Gastrocnemius medialis (tissue), 4 donors: ENCODE results near the gene PTPN20.
"Not testable (repeated sequence)": the region's sequence is repeated elsewhere in the genome, so short reads cannot be mapped to it uniquely, and the experiment has no call there.

Experiments used
- CTCF ChIP-seq, 5 experiments: fragments of 450-650 bp in 3 of 5; fragments of 200-600 bp in 2 of 5; sonication (generic) in 2 of 5; IDR thresholded peaks in 4 of 5; conservative IDR thresholded peaks in 1 of 5; 1 replicate in 4 of 5; 2 replicates in 1 of 5; pipeline ENCODE4 v1.5.1; 2016 to 2019; ENCODE audit warnings: antibody characterized with exemption in 5 of 5, mild to moderate bottlenecking in 3 of 5, moderate library complexity in 3 of 5
- POLR2A ChIP-seq, 2 donors: fragments of 450-650 bp; IDR thresholded peaks; one replicate each; pipeline ENCODE4 v1.6.1; 2017; ENCODE audit warnings: antibody characterized with exemption in 2 of 2, mild to moderate bottlenecking in 2 of 2, moderate library complexity in 2 of 2

GRCh38 chr10:46903874-46904273 lies 7.4 kb upstream of the PTPN20 start:
- TF ChIP-seq POLR2A (IDR thresholded peaks at IDR 0.05); CTCF (IDR thresholded peaks at IDR 0.05 in 4 of 5, conservative IDR thresholded peaks at IDR 0.05 in 1 of 5): not testable (repeated sequence)
